NCI-H2196 (cell line): ENCODE data around the gene GLRX.

Experiments used
- DNase-seq: peaks from one replicate; lab custom pipeline; 2025; ENCODE audit not compliant: unreplicated experiment; lab: John Stamatoyannopoulos, UW

Gene GLRX

GRCh38 chr5:95810305-95811125 lies 12.0 kb downstream of the GLRX start:
- DNase-seq: no peak

- DNase-seq: no peak
Measured at GRCh38 chr5:95809414-95809960, 13.0 kb downstream of the GLRX start.

- no peak for DNase-seq
Measured at GRCh38 chr5:95808686-95809413, 13.7 kb downstream of the GLRX start.

GRCh38 chr5:95808013-95808685 lies 14.4 kb downstream of the GLRX start:
- no peak for DNase-seq

GRCh38 chr5:95806687-95807086 lies 15.8 kb downstream of the GLRX start:
- no peak for DNase-seq

- DNase-seq: no peak
Measured at GRCh38 chr5:95804736-95805539, 17.6 kb downstream of the GLRX start.

GRCh38 chr5:95803271-95804148 lies 19.0 kb downstream of the GLRX start:
- no peak for DNase-seq

- no peak for DNase-seq
Measured at GRCh38 chr5:95801961-95802360, 20.6 kb downstream of the GLRX start.

- no peak for DNase-seq
Measured at GRCh38 chr5:95801532-95801931, 21.0 kb downstream of the GLRX start.

GRCh38 chr5:95800553-95800952 lies 22.0 kb downstream of the GLRX start:
- no peak for DNase-seq

GRCh38 chr5:95799191-95799835 lies 23.2 kb downstream of the GLRX start:
- DNase-seq: no peak

GRCh38 chr5:95798545-95798944 lies 24.0 kb downstream of the GLRX start:
- no peak for DNase-seq

- no peak for DNase-seq
Measured at GRCh38 chr5:95798048-95798447, 24.5 kb downstream of the GLRX start.

- DNase-seq: no peak
Measured at GRCh38 chr5:95797301-95797700, 25.2 kb downstream of the GLRX start.

GRCh38 chr5:95794070-95794516 lies 28.4 kb downstream of the GLRX start:
- no peak for DNase-seq

- no peak for DNase-seq
Measured at GRCh38 chr5:95791751-95792150, 30.8 kb downstream of the GLRX start.

- no peak for DNase-seq
Measured at GRCh38 chr5:95788493-95788892, 34.0 kb downstream of the GLRX start.

GRCh38 chr5:95786821-95787418 lies 35.6 kb downstream of the GLRX start:
- no peak for DNase-seq
